H9 (cell line): ENCODE measurements around the gene LMAN1. TPM values are rescaled to one million over a fixed set of nuclear protein-coding genes. Genes with fewer than 3 reads are reported as not detected.

ENCODE experiments used
- DNase-seq: peaks from one replicate; pipeline ENCODE4 v3.0.0-alpha.2; 2017
- H2AFZ ChIP-seq: one replicate; pipeline ENCODE4 v1.6.1; 2013; ENCODE audit warnings: mild to moderate bottlenecking, low read length, control low read depth, moderate library complexity
- H2AK5ac ChIP-seq: 2 replicates; pipeline ENCODE4 v1.6.1; 2013; ENCODE audit warnings: low read length, control low read depth, mixed read lengths; ENCODE audit not compliant: insufficient read length
- H2BK120ac ChIP-seq: one replicate; pipeline ENCODE4 v1.6.1; 2013; ENCODE audit warnings: low read depth, mild to moderate bottlenecking, low read length, control low read depth, inconsistent platforms; ENCODE audit not compliant: poor library complexity, severe bottlenecking
- H2BK12ac ChIP-seq: 2 replicates; pipeline ENCODE4 v1.6.1; 2013; ENCODE audit warnings: low read length, control low read depth, mixed read lengths, low read depth; ENCODE audit not compliant: insufficient read length
- H2BK15ac ChIP-seq: 2 replicates; pipeline ENCODE4 v1.6.1; 2013; ENCODE audit warnings: low read depth, low read length, control low read depth
- H2BK20ac ChIP-seq: one replicate; pipeline ENCODE4 v1.6.1; 2013; ENCODE audit warnings: low read depth, mild to moderate bottlenecking, low read length, control low read depth, inconsistent platforms; ENCODE audit not compliant: poor library complexity, severe bottlenecking
- H2BK5ac ChIP-seq: 2 replicates; pipeline ENCODE4 v1.6.1; 2013; ENCODE audit warnings: low read length, control low read depth, mixed read lengths; ENCODE audit not compliant: insufficient read length
- H3K14ac ChIP-seq: 2 replicates; pipeline ENCODE4 v1.6.1; 2013; ENCODE audit warnings: low read length, control low read depth; ENCODE audit not compliant: insufficient read depth
- H3K18ac ChIP-seq: 2 replicates; pipeline ENCODE4 v1.6.1; 2013; ENCODE audit warnings: low read depth, mild to moderate bottlenecking, mixed read lengths, low read length, control low read depth; ENCODE audit not compliant: insufficient read length
- H3K23ac ChIP-seq: 2 replicates; pipeline ENCODE4 v1.6.1; 2013; ENCODE audit warnings: low read length, control low read depth, mixed read lengths, low read depth; ENCODE audit not compliant: insufficient read length
- H3K23me2 ChIP-seq: 2 replicates; pipeline ENCODE4 v1.6.1; 2013; ENCODE audit warnings: low read depth, mild to moderate bottlenecking, mixed read lengths, low read length, control low read depth; ENCODE audit not compliant: insufficient read length, poor library complexity, severe bottlenecking
- H3K27ac ChIP-seq: 2 replicates; pipeline ENCODE4 v1.5.1; 2013; ENCODE audit warnings: low read length, control low read depth, mixed read lengths, low read depth; ENCODE audit not compliant: insufficient read length
- H3K27me3 ChIP-seq: 2 replicates; pipeline ENCODE4 v1.6.1; 2013; ENCODE audit warnings: low read length, control low read depth, inconsistent platforms; ENCODE audit not compliant: insufficient read depth
- H3K4ac ChIP-seq: 2 replicates; pipeline ENCODE4 v1.6.1; 2013; ENCODE audit warnings: low read depth, mild to moderate bottlenecking, control low read depth, inconsistent platforms, low read length, moderate library complexity
- H3K4me1 ChIP-seq: 2 replicates; pipeline ENCODE4 v1.6.1; 2013; ENCODE audit warnings: low read length, control low read depth, inconsistent platforms; ENCODE audit not compliant: insufficient read depth
- H3K4me2 ChIP-seq: 2 replicates; pipeline ENCODE4 v1.6.1; 2013; ENCODE audit warnings: low read length, control low read depth, mixed read lengths; ENCODE audit not compliant: insufficient read length, insufficient read depth
- H3K56ac ChIP-seq: 2 replicates; pipeline ENCODE4 v1.6.1; 2013; ENCODE audit warnings: low read depth, mild to moderate bottlenecking, mixed read lengths, low read length, control low read depth; ENCODE audit not compliant: insufficient read length
- H3K79me1 ChIP-seq: 2 replicates; pipeline ENCODE4 v1.6.1; 2013; ENCODE audit warnings: low read depth, mild to moderate bottlenecking, moderate library complexity, low read length, control low read depth, inconsistent platforms; ENCODE audit not compliant: insufficient read depth, poor library complexity, severe bottlenecking
- H3K79me2 ChIP-seq: 2 replicates; pipeline ENCODE4 v1.6.1; 2013; ENCODE audit warnings: low read length, control low read depth, inconsistent platforms; ENCODE audit not compliant: insufficient read depth
- H3K9ac ChIP-seq: 2 replicates; pipeline ENCODE4 v1.6.1; 2013; ENCODE audit warnings: low read length, control low read depth, mixed read lengths; ENCODE audit not compliant: insufficient read length; ENCODE audit errors: extremely low read depth
- H3K9me3 ChIP-seq: one replicate; pipeline ENCODE4 v1.6.1; 2013; ENCODE audit warnings: low read depth, low read length, inconsistent platforms; ENCODE audit not compliant: control insufficient read depth
- H3T11ph ChIP-seq: one replicate; pipeline ENCODE4 v1.6.1; 2013; ENCODE audit warnings: mild to moderate bottlenecking, low read length, control low read depth, inconsistent platforms
- H4K20me1 ChIP-seq: one replicate; pipeline ENCODE4 v1.6.1; 2013; ENCODE audit not compliant: control insufficient read depth, insufficient read length, insufficient read depth
- H4K5ac ChIP-seq: 2 replicates; pipeline ENCODE4 v1.6.1; 2013; ENCODE audit warnings: low read depth, mild to moderate bottlenecking, mixed read lengths, low read length, control low read depth; ENCODE audit not compliant: insufficient read length
- H4K8ac ChIP-seq: replicated peaks from 2 replicates; pipeline ENCODE4 v1.6.1; 2013; ENCODE audit warnings: low read length, control low read depth, mixed read lengths, low read depth; ENCODE audit not compliant: insufficient read length
- H4K91ac ChIP-seq: 2 replicates; pipeline ENCODE4 v1.6.1; 2013; ENCODE audit warnings: low read depth, mild to moderate bottlenecking, moderate library complexity, mixed read lengths, low read length, control low read depth; ENCODE audit not compliant: insufficient read length
- H3K27ac Mint-ChIP-seq, 3 experiments: 2 replicates in 2 of 3; 3 replicates in 1 of 3; pipeline ENCODE4 v1.8.0; 2020 to 2021; ENCODE audit warnings: mixed read lengths in 3 of 3, mild to moderate bottlenecking in 1 of 3, moderate library complexity in 1 of 3
- H3K27me3 Mint-ChIP-seq: 2 replicates; pipeline ENCODE4 v1.8.0; 2021; ENCODE audit warnings: low read depth, mild to moderate bottlenecking, moderate library complexity, mixed read lengths
- H3K36me3 Mint-ChIP-seq, 3 experiments: 2 replicates in 2 of 3; 3 replicates in 1 of 3; pipeline ENCODE4 v1.8.0; 2020 to 2021; ENCODE audit warnings: low read depth in 3 of 3, mixed read lengths in 3 of 3; ENCODE audit not compliant: insufficient read depth in 1 of 3
- H3K4me1 Mint-ChIP-seq, 2 experiments: 2 replicates each; pipeline ENCODE4 v1.8.0; 2020; ENCODE audit warnings: mixed read lengths in 2 of 2
- H3K4me3 Mint-ChIP-seq, 2 experiments: 2 replicates in 1 of 2; 3 replicates in 1 of 2; pipeline ENCODE4 v1.8.0; 2020 to 2021; ENCODE audit warnings: mild to moderate bottlenecking in 2 of 2, mixed read lengths in 2 of 2, moderate library complexity in 1 of 2
- H3K9me3 Mint-ChIP-seq, 2 experiments: 2 replicates in 1 of 2; 3 replicates in 1 of 2; pipeline ENCODE4 v1.8.0; 2020; ENCODE audit warnings: mild to moderate bottlenecking in 2 of 2, mixed read lengths in 2 of 2, moderate library complexity in 1 of 2
- WGBS: extraction: QIAGEN DNeasy Blood & Tissue Kit; methylation state at CpG from one replicate; pipeline ENCODE4 v1.1.7; 2013; ENCODE audit warnings: missing lambda C conversion rate, low lambda C conversion rate, mixed read lengths; ENCODE audit not compliant: insufficient read length; ENCODE audit errors: extremely low coverage; 5-methylcytosine and 5-hydroxymethylcytosine counted together
- total RNA-seq: library from RNA; stranded (reverse); gene quantifications from 2 replicates; pipeline ENCODE4 v1.2.1, GENCODE V29; 2021
- TF ChIP-seq, protein P1 (sequence below): fragments of 200-600 bp; sonication (generic); conservative IDR thresholded peaks from 3 replicates; pipeline ENCODE4 v1.8.0; 2021; ENCODE audit warnings: antibody characterized with exemption, mild to moderate bottlenecking

Gene LMAN1
- total RNA-seq, 1 experiment from 2014 or later = 63.6 TPM

DNA sequence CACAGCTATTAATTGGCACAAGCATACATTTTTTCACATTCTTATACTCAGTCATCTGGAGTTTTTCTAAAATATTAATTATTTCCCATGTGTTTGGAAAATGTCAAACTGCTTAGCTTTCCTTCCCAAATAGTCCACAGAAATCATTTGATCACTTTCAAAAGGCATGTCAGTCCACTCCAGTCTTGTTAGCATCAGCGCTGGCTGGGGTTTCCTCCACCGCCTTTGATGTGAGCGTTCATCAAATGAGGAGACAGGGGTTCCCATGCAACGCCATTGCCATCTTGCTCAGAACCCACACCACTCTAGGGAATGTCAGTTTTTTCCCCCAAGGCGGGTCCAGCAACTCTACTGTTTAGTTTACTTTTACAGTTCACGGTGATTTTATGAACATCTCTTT is 72.7 kb downstream of the LMAN1 start:
- peaks cover 62% of the 10 kb centered on the region for H3K27me3 Mint-ChIP-seq
- Histone ChIP-seq H3K27me3 (no peaks in the 10 kb centered on the region; the same call in 1 of the 2 replicates), H3K79me1 (no peaks in the 10 kb centered on the region), H2BK5ac (no peak overlapping the region), H3K23ac (no peak overlapping the region), H4K8ac (no peak overlapping the region), H4K20me1 (no peaks in the 10 kb centered on the region), H3K14ac (no peak overlapping the region), H2BK20ac (no peak overlapping the region), H3K4me1 (no peaks in the 10 kb centered on the region), H3K4me2 (no peak overlapping the region), H3K79me2 (no peaks in the 10 kb centered on the region), H3K4ac (no peak overlapping the region), H3K23me2 (no peaks in the 10 kb centered on the region), H3K56ac (no peak overlapping the region), H3K9me3 (no peaks in the 10 kb centered on the region), H2AK5ac (no peak overlapping the region), H3K9ac (no peak overlapping the region), H4K5ac (no peak overlapping the region), H3K27ac (no peak overlapping the region), H2BK12ac (no peak overlapping the region), H2BK120ac (no peak overlapping the region), H4K91ac (no peak overlapping the region), H2AFZ (no peak overlapping the region), H2BK15ac (no peak overlapping the region), H3K18ac (no peak overlapping the region), H3T11ph (no peak overlapping the region)
- H3K4me3 Mint-ChIP-seq = no peak overlapping the region
- no peak for DNase-seq
- H3K9me3 Mint-ChIP-seq = no peaks in the 10 kb centered on the region
- TF ChIP-seq, protein P1, sequence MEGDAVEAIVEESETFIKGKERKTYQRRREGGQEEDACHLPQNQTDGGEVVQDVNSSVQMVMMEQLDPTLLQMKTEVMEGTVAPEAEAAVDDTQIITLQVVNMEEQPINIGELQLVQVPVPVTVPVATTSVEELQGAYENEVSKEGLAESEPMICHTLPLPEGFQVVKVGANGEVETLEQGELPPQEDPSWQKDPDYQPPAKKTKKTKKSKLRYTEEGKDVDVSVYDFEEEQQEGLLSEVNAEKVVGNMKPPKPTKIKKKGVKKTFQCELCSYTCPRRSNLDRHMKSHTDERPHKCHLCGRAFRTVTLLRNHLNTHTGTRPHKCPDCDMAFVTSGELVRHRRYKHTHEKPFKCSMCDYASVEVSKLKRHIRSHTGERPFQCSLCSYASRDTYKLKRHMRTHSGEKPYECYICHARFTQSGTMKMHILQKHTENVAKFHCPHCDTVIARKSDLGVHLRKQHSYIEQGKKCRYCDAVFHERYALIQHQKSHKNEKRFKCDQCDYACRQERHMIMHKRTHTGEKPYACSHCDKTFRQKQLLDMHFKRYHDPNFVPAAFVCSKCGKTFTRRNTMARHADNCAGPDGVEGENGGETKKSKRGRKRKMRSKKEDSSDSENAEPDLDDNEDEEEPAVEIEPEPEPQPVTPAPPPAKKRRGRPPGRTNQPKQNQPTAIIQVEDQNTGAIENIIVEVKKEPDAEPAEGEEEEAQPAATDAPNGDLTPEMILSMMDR = no peak
- no peak overlapping the region for H3K27ac Mint-ChIP-seq
- H3K4me1 Mint-ChIP-seq = peaks cover 0 to 3% of the 10 kb centered on the region in 2 experiments; a peak in 2 of 4 replicates
- H3K36me3 Mint-ChIP-seq = no peaks in the 10 kb centered on the region
- WGBS = no CpG with 5 or more reads among the region's 6 CpGs
